HS-27A (cell line): ENCODE measurements around the gene CLCA1.

Source experiments
- DNase-seq: peaks from one replicate; pipeline ENCODE4 v3.0.0-alpha.2; 2012; ENCODE audit warnings: low read depth, missing footprints

The CLCA1 gene

GRCh38 chr1:86503406-86504136 is 34.8 kb downstream of the CLCA1 start:
- no peak for DNase-seq

GRCh38 chr1:86504137-86504479 is 35.4 kb downstream of the CLCA1 start:
- DNase-seq, result no peak

- DNase-seq, result no peak
These were observed 36.3 kb downstream of the CLCA1 start for GRCh38 chr1:86504895-86505563.

GRCh38 chr1:86505564-86505902 is 36.8 kb downstream of the CLCA1 start:
- no peak for DNase-seq

- no peak for DNase-seq
These were observed 39.3 kb downstream of the CLCA1 start for GRCh38 chr1:86507935-86508582.

- no peak for DNase-seq
These were observed 39.8 kb downstream of the CLCA1 start for GRCh38 chr1:86508583-86508969.

- DNase-seq, result no peak
These were observed 46.9 kb downstream of the CLCA1 start for GRCh38 chr1:86515597-86515996.

GRCh38 chr1:86516335-86516734 is 47.6 kb downstream of the CLCA1 start:
- no peak for DNase-seq

GRCh38 chr1:86517336-86517735 is 48.6 kb downstream of the CLCA1 start:
- DNase-seq, result no peak

GRCh38 chr1:86520789-86521521 is 52.2 kb downstream of the CLCA1 start:
- DNase-seq, result no peak

GRCh38 chr1:86521522-86521891 is 52.8 kb downstream of the CLCA1 start:
- no peak for DNase-seq

- no peak for DNase-seq
These were observed 53.5 kb downstream of the CLCA1 start for GRCh38 chr1:86522240-86522639.

GRCh38 chr1:86523670-86524354 is 55.1 kb downstream of the CLCA1 start:
- no peak for DNase-seq

GRCh38 chr1:86527306-86527705 is 58.6 kb downstream of the CLCA1 start:
- DNase-seq, result no peak

GRCh38 chr1:86530211-86530845 is 61.6 kb downstream of the CLCA1 start:
- DNase-seq, result no peak

- no peak for DNase-seq
These were observed 69.4 kb downstream of the CLCA1 start for GRCh38 chr1:86537928-86538695.

- DNase-seq, result no peak
These were observed 70.0 kb downstream of the CLCA1 start for GRCh38 chr1:86538775-86539174.

GRCh38 chr1:86541859-86542258 is 73.1 kb downstream of the CLCA1 start:
- no peak for DNase-seq

- DNase-seq, result no peak
These were observed 73.9 kb downstream of the CLCA1 start for GRCh38 chr1:86542631-86543030.

- DNase-seq, result no peak
These were observed 78.1 kb downstream of the CLCA1 start, which contains the start of gene CLCA4 for GRCh38 chr1:86546787-86547221. Gene CLCA4 (plus strand): TSS chr1:86547078. CDS start chr1:86547120, 42 bp downstream.

- DNase-seq, result no peak
These were observed 80.1 kb downstream of the CLCA1 start for GRCh38 chr1:86548839-86549238.
